Fibroblast of lung (primary cell): ENCODE results near the gene ARL15. TPM values are rescaled to one million over a fixed set of nuclear protein-coding genes. Genes with fewer than 3 reads are reported as not detected.
A peak's percentile ranks its signal among the peaks of the same experiment; 100 is the strongest.

Experiments used
- DNase-seq, 2 donors: peaks; one replicate each; pipeline versions ENCODE4 v3.0.0 to v3.0.0-alpha.2; 2010; ENCODE audit warnings: low read depth in 2 of 2
- H2AFZ ChIP-seq: 2 replicates; pipeline ENCODE4 v1.5.1; 2012; ENCODE audit warnings: low read length, control low read depth, inconsistent platforms
- H3K27ac ChIP-seq: 2 replicates; pipeline ENCODE4 v1.5.1; 2011; ENCODE audit warnings: low read length, control low read depth; ENCODE audit not compliant: insufficient read depth
- H3K27me3 ChIP-seq: 2 replicates; pipeline ENCODE4 v1.5.1; 2011; ENCODE audit warnings: mild to moderate bottlenecking, low read length; ENCODE audit not compliant: control insufficient read depth, insufficient read depth
- H3K36me3 ChIP-seq: 2 replicates; pipeline ENCODE4 v1.5.1; 2011; ENCODE audit warnings: low read length; ENCODE audit not compliant: control insufficient read depth, insufficient read depth
- H3K4me1 ChIP-seq: 2 replicates; pipeline ENCODE4 v1.5.1; 2011; ENCODE audit warnings: low read length; ENCODE audit not compliant: control insufficient read depth, insufficient read depth; ENCODE audit errors: extremely low read depth
- H3K4me2 ChIP-seq: 2 replicates; pipeline ENCODE4 v1.5.1; 2011; ENCODE audit warnings: low read length, control low read depth; ENCODE audit not compliant: insufficient read depth; ENCODE audit errors: extremely low read depth
- H3K4me3 ChIP-seq, 4 experiments: fragments of 200-600 bp in 1 of 4; sonication (generic) in 1 of 4; replicated peaks in 1 of 4; 2 replicates each; pipeline ENCODE4 v1.5.1; 2011 to 2016; ENCODE audit warnings: low read length in 4 of 4, low read depth in 3 of 4, mild to moderate bottlenecking in 3 of 4, control low read depth in 2 of 4, inconsistent platforms in 1 of 4, mixed read lengths in 1 of 4; ENCODE audit not compliant: insufficient read depth in 1 of 4; ENCODE audit errors: control extremely low read depth in 1 of 4
- H3K79me2 ChIP-seq: 2 replicates; pipeline ENCODE4 v1.5.1; 2012; ENCODE audit warnings: mild to moderate bottlenecking, low read length, inconsistent platforms; ENCODE audit not compliant: control insufficient read depth, insufficient read depth
- H3K9ac ChIP-seq: 2 replicates; pipeline ENCODE4 v1.5.1; 2011; ENCODE audit warnings: mild to moderate bottlenecking, low read length, control low read depth; ENCODE audit not compliant: insufficient read depth
- H3K9me3 ChIP-seq: 2 replicates; pipeline ENCODE4 v1.5.1; 2012; ENCODE audit warnings: low read depth, low read length; ENCODE audit not compliant: control insufficient read depth, insufficient read depth
- H4K20me1 ChIP-seq: 2 replicates; pipeline ENCODE4 v1.5.1; 2011; ENCODE audit warnings: low read length; ENCODE audit not compliant: control insufficient read depth, insufficient read depth; ENCODE audit errors: extremely low read depth
- CTCF ChIP-seq, 2 donors: IDR thresholded peaks in 1 of 2; conservative IDR thresholded peaks in 1 of 2; 1 replicate in 1 of 2; 2 replicates in 1 of 2; pipeline ENCODE4 v1.5.1; 2011 to 2012; ENCODE audit warnings: low read length in 2 of 2, control low read depth in 1 of 2, inconsistent platforms in 1 of 2, low read depth in 1 of 2, mild to moderate bottlenecking in 1 of 2
- EZH2 ChIP-seq: IDR thresholded peaks from 2 replicates; pipeline ENCODE4 v1.5.1; 2012; ENCODE audit warnings: low read length, control low read depth, mild to moderate bottlenecking; ENCODE audit errors: missing control alignments
- polyA plus RNA-seq, 2 donors: library from polyadenylated mRNA; depleted of rRNA in 1 of 2; stranded (reverse) in 1 of 2; unstranded in 1 of 2; fragments of >200 nt; gene quantifications; 2 replicates each; pipeline ENCODE4 v1.2.1, GENCODE V29; 2011 to 2012; ENCODE audit warnings: missing spikeins in 1 of 2
- total RNA-seq: library from RNA; depleted of rRNA; stranded (reverse); fragments of >200 nt; gene quantifications from 2 replicates; pipeline ENCODE4 v1.2.1, GENCODE V29; 2014

Gene ARL15
- total and polyA plus RNA-seq, 2 donors (not counting 1 experiment from before 2014, with no cell fraction given) = 20.6 to 28.7 TPM

DNA sequence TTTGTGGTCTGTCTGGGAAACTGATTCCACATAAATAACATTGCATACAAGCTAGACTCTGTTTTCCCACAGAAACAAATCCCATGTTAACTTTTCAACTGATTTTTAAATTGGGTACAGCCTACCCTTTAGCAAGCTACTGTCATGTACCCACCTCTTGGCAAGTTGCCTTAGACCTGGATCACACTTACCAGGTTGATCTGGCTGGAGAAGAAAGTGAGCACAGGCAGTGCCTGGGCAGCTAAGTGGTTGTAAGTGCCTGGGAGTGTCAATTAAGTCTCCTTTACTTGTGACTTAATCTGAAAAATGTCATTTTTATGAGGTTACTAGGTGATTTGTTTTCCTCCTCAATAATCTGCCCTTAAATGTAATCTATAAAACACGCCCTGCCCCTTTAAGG, 336.4 kb downstream of the ARL15 start:
- Histone ChIP-seq H3K4me1 (no peaks in the 10 kb centered on the region), H3K9ac (no peak overlapping the region), H2AFZ (no peak overlapping the region), H3K79me2 (no peaks in the 10 kb centered on the region), H3K27me3 (no peaks in the 10 kb centered on the region), H4K20me1 (no peaks in the 10 kb centered on the region), H3K9me3 (no peaks in the 10 kb centered on the region), H3K36me3 (no peaks in the 10 kb centered on the region), H3K27ac (no peak overlapping the region), H3K4me3 (no peak overlapping the region), H3K4me2 (no peak overlapping the region)
- no peak for DNase-seq
- no peak for TF ChIP-seq EZH2
- TF ChIP-seq CTCF (conservative IDR thresholded peaks at IDR 0.05 in 1 of 2, IDR thresholded peaks at IDR 0.05 in 1 of 2; ENCODE audit: low read depth in 1 of 2, low read length in 2 of 2) = no peak

DNA sequence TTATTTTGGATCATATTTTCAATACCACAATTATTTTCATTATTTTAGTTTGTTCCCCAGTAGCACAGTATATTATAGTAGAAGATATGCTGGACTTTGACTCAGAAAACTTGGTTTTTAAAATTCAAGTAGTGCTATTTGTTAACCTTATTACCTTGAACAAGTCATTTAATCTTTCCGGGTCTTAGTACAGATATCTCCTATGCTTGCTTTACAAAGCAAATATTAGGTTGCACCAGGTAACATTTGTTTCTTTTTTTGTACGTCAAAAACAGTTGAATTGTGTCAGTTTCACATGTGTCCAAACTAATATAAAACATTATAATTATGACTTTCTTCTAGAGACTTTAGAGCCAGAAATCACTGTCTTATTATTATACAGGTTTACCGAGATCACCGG, 338.1 kb downstream of the ARL15 start:
- Histone ChIP-seq H2AFZ (no peak overlapping the region), H4K20me1 (no peaks in the 10 kb centered on the region), H3K4me3 (no peak overlapping the region), H3K27me3 (no peaks in the 10 kb centered on the region), H3K79me2 (no peaks in the 10 kb centered on the region), H3K9me3 (no peaks in the 10 kb centered on the region), H3K36me3 (no peaks in the 10 kb centered on the region), H3K4me1 (no peaks in the 10 kb centered on the region), H3K4me2 (no peak overlapping the region), H3K27ac (no peak overlapping the region), H3K9ac (no peak overlapping the region)
- no peak for TF ChIP-seq CTCF (conservative IDR thresholded peaks at IDR 0.05 in 1 of 2, IDR thresholded peaks at IDR 0.05 in 1 of 2; ENCODE audit: low read depth in 1 of 2, low read length in 2 of 2)
- no peak for TF ChIP-seq EZH2
- no peak for DNase-seq

GRCh38 chr5:53971551-53971950, 338.8 kb downstream of the ARL15 start:
- Histone ChIP-seq H3K4me3 (no peak overlapping the region), H3K9me3 (no peaks in the 10 kb centered on the region), H3K36me3 (no peaks in the 10 kb centered on the region), H3K27me3 (no peaks in the 10 kb centered on the region), H3K79me2 (no peaks in the 10 kb centered on the region), H2AFZ (no peak overlapping the region), H3K4me2 (no peak overlapping the region), H3K9ac (no peak overlapping the region), H3K27ac (no peak overlapping the region), H3K4me1 (no peaks in the 10 kb centered on the region), H4K20me1 (no peaks in the 10 kb centered on the region)
- no peak for TF ChIP-seq CTCF (conservative IDR thresholded peaks at IDR 0.05 in 1 of 2, IDR thresholded peaks at IDR 0.05 in 1 of 2; ENCODE audit: low read depth in 1 of 2, low read length in 2 of 2)
- no peak for TF ChIP-seq EZH2
- peak in 1 of 2 donors; percentile 24 for DNase-seq
